ENCODE results near the gene CLDN19.
A peak's percentile ranks its signal among the peaks of the same experiment; 100 is the strongest.

The CLDN19 gene

DNA sequence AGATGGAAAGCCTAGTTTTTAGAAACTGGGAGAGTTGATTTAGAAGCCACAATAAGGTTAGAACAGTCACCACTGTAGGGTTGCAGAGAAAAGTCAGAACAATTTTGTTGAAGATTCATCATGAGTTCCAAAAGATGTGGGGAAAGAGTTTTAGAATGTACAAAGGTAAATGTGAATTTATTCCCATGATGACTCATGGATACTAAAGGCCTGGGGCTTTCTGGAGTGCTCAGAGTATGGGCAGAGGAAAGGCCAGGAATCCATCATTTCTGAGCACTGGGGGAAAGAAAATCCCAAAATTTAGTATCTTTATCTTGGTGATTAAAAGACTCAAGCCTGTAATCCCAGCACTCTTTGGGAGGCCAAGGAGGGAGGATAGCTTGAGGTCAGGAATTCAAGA is 40.0 kb downstream of the CLDN19 start:
- DNase-seq (ENCODE audit: low spot score), result no peak

DNA sequence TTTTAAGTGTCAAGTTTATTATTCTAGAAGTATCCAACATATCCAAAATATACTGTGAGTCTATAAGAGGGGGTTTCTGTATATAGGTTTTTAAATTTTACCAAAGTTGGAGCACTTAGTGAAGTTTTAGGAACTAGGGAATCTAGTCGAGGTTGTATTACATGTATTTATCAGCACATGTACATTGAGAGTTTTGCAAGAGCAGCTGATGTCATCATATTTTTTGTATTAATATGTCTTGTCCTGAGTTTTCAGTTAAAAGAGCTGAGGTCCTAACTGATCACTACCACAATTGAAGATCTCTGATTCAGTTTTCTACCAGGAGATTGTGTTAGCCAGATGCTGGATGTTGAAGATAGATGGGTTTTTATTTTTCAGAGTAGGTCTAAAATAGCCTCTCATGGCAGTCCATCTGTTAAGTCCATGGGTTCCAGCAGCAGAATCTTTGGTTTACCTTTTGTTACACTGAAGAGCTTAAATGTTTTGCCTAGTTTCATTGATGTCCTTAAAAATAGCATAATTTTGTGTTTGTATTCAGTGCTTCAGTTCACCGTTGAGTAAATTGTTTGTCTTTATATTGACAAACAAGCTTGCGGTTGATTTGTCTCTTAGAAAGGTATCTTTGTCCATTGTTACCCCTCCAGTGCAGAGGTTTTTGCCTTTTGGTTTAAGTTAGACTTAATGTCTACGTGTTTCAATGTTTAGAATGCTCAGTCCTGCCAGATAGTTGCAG is 41.8 kb downstream of the CLDN19 start:
- no peak for DNase-seq (ENCODE audit: low spot score)

DNA sequence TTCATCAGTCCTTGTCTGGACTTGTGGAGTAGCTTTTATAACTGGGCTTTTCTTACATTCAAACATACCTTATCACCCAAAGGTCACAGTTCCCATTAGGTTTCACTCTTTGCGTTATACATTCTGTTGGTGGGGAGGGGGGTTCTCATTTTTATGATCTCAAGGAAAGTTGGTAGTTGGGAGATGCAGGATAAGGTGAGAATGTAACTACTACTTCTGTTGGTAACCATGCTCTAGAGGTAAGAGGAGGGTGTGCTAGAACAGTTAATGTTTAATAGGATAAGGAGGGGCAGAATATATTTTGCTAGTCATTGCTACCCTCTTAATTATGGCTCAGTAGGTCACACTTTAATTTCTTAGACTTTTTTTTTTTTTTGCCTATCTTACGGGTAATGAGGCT is 47.1 kb downstream of the CLDN19 start:
- no peak for DNase-seq (ENCODE audit: low spot score)

DNA sequence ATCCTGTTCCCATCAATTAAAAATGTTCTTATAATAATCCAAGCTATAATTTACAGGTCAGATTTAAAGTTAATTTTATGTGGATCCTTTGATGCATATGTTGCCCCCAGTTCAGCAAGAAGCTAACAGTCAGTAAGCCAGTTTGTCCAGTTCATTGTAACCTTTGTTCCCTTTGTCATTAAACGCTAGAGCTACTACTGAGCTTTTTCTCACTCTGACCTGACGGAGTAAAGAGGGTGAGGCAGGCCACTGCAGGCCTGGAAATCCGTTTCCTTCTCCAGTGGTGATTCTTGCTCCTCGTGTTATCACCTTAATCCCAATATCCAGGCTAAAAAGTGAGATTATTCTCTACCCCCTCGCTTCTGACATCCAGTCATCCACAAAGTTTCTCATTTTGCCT is 47.6 kb downstream of the CLDN19 start:
- DNase-seq (ENCODE audit: low spot score), result peak; percentile 66

DNA sequence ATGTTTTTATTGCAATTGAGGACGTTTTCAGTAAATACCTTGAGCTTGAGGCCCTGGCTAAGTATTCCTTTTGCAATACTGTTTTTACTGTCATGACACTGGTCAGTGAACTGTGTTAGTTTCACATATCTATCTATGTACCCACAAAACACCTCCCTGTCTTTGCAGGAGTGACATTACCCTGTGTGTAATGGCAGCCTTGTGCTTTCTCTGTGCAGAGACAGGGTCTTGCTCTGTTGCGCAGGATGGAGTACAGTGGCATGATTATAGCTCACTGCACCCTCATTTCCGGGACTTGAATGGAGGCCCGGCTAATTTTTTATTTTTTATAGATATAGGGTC is 48.9 kb downstream of the CLDN19 start:
- DNase-seq (ENCODE audit: low spot score), result no peak

DNA sequence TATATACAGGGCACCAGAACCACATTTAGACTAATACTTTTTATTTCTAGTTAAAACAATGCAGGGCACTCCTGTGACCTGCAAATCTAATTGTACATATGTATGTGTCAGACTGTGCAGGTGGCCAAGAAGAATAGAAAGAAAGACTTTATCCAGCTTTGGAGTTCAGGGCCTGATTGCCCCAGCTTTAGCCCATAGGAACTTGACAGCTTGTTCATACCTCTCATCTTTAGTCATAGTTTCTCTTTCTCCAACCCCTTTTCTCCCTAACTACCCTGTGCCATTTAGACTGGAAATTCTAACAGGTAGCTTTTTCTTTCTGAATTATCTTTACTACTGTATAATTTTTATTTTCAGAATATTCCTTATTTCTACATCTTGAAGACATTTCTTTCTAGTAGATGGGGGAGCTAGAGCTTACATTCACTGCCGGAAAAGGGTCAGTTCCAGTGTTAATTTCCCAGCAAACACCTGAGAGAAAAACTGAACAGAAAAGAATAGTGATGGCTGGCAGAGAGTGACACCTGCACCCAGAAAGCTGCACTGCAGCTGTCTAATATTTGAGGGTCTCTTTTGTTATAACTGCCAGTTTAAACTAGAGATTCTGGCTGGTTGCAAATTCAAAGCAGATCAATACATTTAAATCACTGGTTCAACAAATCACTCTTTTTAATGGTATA is 49.4 kb downstream of the CLDN19 start:
- DNase-seq (ENCODE audit: low spot score), result no peak

DNA sequence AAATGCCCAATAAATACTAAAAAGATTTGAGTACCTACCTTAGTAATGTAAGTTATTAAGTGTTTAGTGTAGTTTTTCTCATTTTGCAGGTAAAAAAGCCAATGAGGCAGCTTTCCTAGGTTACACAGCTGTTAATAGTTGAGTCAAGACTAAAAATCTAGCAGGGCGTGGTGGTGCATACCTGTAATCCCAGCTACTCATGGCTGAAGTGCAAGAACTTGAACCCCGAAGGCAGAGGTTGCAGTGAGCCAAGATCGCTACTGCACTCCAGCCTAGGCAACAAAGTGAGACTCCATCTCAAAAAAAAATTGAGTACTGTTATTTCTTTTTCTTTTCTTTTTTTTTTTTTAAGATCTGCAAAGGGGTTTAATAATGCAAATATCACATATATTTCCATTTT is 50.1 kb downstream of the CLDN19 start:
- DNase-seq (ENCODE audit: low spot score), result no peak

DNA sequence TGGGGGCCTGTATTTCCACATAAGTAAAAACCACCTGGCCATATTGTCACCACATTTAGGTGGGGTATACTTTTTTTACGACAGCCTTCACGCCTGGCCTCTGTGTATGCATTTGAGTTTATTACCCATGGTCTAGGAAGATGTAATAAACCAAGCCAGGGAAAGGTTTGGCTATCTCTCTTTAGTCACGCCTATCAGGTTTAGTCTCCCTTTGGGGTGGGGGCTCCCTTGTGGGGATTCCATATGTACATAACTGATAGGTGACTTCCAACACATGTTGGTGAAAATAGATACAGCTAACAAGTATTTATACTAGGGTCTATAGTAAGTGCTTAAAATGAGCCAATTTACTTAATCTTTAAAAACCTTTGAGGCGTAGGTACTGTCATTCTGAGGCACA is 53.6 kb downstream of the CLDN19 start:
- DNase-seq (ENCODE audit: low spot score), result no peak

DNA sequence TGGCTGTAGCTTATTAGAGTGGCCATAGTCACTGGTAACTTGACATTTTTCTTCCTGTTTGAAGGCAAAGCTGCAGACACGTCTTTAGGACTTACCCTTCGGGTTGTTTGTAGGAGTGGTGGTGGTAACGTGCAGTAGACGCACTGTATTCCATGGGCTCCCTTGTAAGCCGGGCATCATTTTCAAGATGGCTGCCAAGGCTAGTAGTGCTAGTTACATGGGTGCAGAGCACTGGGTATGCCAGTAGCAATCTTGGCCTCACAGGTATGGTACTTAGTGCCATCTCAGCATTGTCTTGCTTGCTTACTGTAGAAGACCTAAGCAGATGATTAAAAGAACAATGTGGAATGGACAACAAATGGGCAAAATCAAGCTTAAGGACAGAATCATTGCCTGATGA is 55.9 kb downstream of the CLDN19 start:
- DNase-seq (ENCODE audit: low spot score), result no peak
